GM23338 (cell line): Measurements from ENCODE around the gene HACL1.
A peak's percentile ranks its signal among the peaks of the same experiment; 100 is the strongest.

Experiments
- CREB1 ChIP-seq: fragments of 250-450 bp; sonication (Bioruptor Pico); IDR thresholded peaks from 2 replicates; pipeline ENCODE4 v1.5.0; 2020; ENCODE audit warnings: low read depth, mild to moderate bottlenecking, moderate library complexity
- EZH2 ChIP-seq: fragments of 200-600 bp; sonication (generic); IDR thresholded peaks from one replicate; pipeline ENCODE4 v1.8.0; 2017; ENCODE audit warnings: antibody characterized with exemption, mild to moderate bottlenecking, low read depth; ENCODE audit not compliant: unreplicated experiment
- EZH2phosphoT487 ChIP-seq: fragments of 200-600 bp; sonication (generic); IDR thresholded peaks from one replicate; pipeline ENCODE4 v1.8.1; 2018; ENCODE audit warnings: antibody characterized with exemption; ENCODE audit not compliant: unreplicated experiment
- JUNB ChIP-seq: IDR thresholded peaks from one replicate; pipeline ENCODE4 v1.6.1; 2016; ENCODE audit warnings: antibody characterized with exemption; ENCODE audit not compliant: unreplicated experiment
- NANOG ChIP-seq: IDR thresholded peaks from 2 replicates; pipeline ENCODE4 v1.6.1; 2016; ENCODE audit warnings: antibody characterized with exemption, borderline replicate concordance
- POLR2AphosphoS5 ChIP-seq: IDR thresholded peaks from 2 replicates; pipeline ENCODE4 v1.6.1; 2016; ENCODE audit warnings: antibody characterized with exemption, low read depth
- STAT1 ChIP-seq: IDR thresholded peaks from one replicate; pipeline ENCODE4 v1.6.1; 2016; ENCODE audit warnings: antibody characterized with exemption; ENCODE audit not compliant: unreplicated experiment
- ZNF114 ChIP-seq: fragments of 250-450 bp; sonication (Bioruptor Pico); IDR thresholded peaks from 2 replicates; pipeline ENCODE4 v1.5.0; 2020; ENCODE audit warnings: mild to moderate bottlenecking, moderate library complexity
- ZNF331 ChIP-seq: fragments of 250-450 bp; sonication (Bioruptor Pico); IDR thresholded peaks from 2 replicates; pipeline ENCODE4 v1.5.0; 2020; ENCODE audit warnings: low read depth, mild to moderate bottlenecking, moderate library complexity
- TF ChIP-seq, protein P1 (sequence below): IDR thresholded peaks from 2 replicates; pipeline ENCODE4 v1.6.1; 2016; ENCODE audit warnings: antibody characterized with exemption
- TF ChIP-seq, protein P2 (sequence below), 2 experiments: fragments of 200-600 bp in 1 of 2; sonication (generic) in 1 of 2; conservative IDR thresholded peaks; 2 replicates each; pipeline versions ENCODE4 v1.5.1 to v1.6.1; 2016 to 2017; ENCODE audit warnings: antibody characterized with exemption in 2 of 2, low read depth in 2 of 2, mild to moderate bottlenecking in 2 of 2, moderate library complexity in 1 of 2
- TF ChIP-seq, protein P3 (sequence below): IDR thresholded peaks from one replicate; pipeline ENCODE4 v1.6.1; 2018; ENCODE audit warnings: antibody characterized with exemption; ENCODE audit not compliant: unreplicated experiment
- TF ChIP-seq, protein P4 (sequence below): fragments of 250-450 bp; sonication (Bioruptor Pico); IDR thresholded peaks from 2 replicates; pipeline ENCODE4 v1.5.0; 2020; ENCODE audit warnings: mild to moderate bottlenecking, moderate library complexity

DNA sequence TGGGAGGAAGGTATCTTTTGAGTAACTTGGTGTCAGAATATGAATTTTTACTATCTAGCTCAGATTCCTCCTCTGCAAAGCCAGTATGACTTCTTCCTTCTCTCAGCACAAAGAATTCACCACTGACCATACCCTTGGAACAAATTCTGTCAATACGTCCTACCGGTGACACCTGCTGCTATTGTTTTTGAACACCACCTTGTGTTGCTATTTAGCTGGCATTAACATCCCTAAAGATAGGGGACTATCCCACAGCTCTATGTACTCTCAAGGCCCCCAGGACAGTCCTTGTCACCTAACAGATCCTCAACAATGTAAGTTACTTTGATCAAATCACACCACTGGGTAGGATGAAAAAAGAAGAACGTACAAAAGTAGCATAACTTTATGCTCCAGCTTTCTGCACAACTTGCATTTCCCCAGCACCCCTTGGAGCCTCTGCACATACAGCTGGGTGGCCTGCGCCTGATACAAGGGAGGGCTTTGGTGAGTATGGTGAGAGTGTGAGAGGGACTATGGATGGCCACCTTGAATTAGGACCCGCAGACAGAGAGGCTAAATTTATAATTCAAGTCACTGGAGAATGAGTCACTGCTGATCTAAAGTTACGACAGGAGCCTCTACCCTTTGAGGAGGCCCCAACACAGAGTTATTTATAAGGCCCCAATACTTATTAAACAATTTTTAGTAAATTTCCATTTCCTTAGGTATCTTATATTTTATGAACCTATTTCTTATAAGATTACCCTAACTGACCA lies 77.5 kb downstream of the HACL1 start:
- TF ChIP-seq, protein P1, sequence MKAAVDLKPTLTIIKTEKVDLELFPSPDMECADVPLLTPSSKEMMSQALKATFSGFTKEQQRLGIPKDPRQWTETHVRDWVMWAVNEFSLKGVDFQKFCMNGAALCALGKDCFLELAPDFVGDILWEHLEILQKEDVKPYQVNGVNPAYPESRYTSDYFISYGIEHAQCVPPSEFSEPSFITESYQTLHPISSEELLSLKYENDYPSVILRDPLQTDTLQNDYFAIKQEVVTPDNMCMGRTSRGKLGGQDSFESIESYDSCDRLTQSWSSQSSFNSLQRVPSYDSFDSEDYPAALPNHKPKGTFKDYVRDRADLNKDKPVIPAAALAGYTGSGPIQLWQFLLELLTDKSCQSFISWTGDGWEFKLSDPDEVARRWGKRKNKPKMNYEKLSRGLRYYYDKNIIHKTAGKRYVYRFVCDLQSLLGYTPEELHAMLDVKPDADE, result no peak
- TF ChIP-seq, protein P2, sequence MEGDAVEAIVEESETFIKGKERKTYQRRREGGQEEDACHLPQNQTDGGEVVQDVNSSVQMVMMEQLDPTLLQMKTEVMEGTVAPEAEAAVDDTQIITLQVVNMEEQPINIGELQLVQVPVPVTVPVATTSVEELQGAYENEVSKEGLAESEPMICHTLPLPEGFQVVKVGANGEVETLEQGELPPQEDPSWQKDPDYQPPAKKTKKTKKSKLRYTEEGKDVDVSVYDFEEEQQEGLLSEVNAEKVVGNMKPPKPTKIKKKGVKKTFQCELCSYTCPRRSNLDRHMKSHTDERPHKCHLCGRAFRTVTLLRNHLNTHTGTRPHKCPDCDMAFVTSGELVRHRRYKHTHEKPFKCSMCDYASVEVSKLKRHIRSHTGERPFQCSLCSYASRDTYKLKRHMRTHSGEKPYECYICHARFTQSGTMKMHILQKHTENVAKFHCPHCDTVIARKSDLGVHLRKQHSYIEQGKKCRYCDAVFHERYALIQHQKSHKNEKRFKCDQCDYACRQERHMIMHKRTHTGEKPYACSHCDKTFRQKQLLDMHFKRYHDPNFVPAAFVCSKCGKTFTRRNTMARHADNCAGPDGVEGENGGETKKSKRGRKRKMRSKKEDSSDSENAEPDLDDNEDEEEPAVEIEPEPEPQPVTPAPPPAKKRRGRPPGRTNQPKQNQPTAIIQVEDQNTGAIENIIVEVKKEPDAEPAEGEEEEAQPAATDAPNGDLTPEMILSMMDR (conservative IDR thresholded peaks at IDR 0.05; ENCODE audit: low read depth in 2 of 2), result peak in 1 of 2 experiments; percentile 14; a peak in 1 of 4 replicates
- TF ChIP-seq NANOG, result no peak
- TF ChIP-seq, protein P3, sequence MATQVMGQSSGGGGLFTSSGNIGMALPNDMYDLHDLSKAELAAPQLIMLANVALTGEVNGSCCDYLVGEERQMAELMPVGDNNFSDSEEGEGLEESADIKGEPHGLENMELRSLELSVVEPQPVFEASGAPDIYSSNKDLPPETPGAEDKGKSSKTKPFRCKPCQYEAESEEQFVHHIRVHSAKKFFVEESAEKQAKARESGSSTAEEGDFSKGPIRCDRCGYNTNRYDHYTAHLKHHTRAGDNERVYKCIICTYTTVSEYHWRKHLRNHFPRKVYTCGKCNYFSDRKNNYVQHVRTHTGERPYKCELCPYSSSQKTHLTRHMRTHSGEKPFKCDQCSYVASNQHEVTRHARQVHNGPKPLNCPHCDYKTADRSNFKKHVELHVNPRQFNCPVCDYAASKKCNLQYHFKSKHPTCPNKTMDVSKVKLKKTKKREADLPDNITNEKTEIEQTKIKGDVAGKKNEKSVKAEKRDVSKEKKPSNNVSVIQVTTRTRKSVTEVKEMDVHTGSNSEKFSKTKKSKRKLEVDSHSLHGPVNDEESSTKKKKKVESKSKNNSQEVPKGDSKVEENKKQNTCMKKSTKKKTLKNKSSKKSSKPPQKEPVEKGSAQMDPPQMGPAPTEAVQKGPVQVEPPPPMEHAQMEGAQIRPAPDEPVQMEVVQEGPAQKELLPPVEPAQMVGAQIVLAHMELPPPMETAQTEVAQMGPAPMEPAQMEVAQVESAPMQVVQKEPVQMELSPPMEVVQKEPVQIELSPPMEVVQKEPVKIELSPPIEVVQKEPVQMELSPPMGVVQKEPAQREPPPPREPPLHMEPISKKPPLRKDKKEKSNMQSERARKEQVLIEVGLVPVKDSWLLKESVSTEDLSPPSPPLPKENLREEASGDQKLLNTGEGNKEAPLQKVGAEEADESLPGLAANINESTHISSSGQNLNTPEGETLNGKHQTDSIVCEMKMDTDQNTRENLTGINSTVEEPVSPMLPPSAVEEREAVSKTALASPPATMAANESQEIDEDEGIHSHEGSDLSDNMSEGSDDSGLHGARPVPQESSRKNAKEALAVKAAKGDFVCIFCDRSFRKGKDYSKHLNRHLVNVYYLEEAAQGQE, result no peak
- TF ChIP-seq POLR2AphosphoS5, result no peak
- TF ChIP-seq EZH2phosphoT487, result no peak
- no peak for TF ChIP-seq EZH2
- TF ChIP-seq CREB1 (CRISPR knock-in tag), result no peak
- TF ChIP-seq JUNB, result no peak
- TF ChIP-seq ZNF331 (CRISPR knock-in tag), result no peak
- TF ChIP-seq ZNF114 (CRISPR knock-in tag), result no peak
- TF ChIP-seq, protein P4, sequence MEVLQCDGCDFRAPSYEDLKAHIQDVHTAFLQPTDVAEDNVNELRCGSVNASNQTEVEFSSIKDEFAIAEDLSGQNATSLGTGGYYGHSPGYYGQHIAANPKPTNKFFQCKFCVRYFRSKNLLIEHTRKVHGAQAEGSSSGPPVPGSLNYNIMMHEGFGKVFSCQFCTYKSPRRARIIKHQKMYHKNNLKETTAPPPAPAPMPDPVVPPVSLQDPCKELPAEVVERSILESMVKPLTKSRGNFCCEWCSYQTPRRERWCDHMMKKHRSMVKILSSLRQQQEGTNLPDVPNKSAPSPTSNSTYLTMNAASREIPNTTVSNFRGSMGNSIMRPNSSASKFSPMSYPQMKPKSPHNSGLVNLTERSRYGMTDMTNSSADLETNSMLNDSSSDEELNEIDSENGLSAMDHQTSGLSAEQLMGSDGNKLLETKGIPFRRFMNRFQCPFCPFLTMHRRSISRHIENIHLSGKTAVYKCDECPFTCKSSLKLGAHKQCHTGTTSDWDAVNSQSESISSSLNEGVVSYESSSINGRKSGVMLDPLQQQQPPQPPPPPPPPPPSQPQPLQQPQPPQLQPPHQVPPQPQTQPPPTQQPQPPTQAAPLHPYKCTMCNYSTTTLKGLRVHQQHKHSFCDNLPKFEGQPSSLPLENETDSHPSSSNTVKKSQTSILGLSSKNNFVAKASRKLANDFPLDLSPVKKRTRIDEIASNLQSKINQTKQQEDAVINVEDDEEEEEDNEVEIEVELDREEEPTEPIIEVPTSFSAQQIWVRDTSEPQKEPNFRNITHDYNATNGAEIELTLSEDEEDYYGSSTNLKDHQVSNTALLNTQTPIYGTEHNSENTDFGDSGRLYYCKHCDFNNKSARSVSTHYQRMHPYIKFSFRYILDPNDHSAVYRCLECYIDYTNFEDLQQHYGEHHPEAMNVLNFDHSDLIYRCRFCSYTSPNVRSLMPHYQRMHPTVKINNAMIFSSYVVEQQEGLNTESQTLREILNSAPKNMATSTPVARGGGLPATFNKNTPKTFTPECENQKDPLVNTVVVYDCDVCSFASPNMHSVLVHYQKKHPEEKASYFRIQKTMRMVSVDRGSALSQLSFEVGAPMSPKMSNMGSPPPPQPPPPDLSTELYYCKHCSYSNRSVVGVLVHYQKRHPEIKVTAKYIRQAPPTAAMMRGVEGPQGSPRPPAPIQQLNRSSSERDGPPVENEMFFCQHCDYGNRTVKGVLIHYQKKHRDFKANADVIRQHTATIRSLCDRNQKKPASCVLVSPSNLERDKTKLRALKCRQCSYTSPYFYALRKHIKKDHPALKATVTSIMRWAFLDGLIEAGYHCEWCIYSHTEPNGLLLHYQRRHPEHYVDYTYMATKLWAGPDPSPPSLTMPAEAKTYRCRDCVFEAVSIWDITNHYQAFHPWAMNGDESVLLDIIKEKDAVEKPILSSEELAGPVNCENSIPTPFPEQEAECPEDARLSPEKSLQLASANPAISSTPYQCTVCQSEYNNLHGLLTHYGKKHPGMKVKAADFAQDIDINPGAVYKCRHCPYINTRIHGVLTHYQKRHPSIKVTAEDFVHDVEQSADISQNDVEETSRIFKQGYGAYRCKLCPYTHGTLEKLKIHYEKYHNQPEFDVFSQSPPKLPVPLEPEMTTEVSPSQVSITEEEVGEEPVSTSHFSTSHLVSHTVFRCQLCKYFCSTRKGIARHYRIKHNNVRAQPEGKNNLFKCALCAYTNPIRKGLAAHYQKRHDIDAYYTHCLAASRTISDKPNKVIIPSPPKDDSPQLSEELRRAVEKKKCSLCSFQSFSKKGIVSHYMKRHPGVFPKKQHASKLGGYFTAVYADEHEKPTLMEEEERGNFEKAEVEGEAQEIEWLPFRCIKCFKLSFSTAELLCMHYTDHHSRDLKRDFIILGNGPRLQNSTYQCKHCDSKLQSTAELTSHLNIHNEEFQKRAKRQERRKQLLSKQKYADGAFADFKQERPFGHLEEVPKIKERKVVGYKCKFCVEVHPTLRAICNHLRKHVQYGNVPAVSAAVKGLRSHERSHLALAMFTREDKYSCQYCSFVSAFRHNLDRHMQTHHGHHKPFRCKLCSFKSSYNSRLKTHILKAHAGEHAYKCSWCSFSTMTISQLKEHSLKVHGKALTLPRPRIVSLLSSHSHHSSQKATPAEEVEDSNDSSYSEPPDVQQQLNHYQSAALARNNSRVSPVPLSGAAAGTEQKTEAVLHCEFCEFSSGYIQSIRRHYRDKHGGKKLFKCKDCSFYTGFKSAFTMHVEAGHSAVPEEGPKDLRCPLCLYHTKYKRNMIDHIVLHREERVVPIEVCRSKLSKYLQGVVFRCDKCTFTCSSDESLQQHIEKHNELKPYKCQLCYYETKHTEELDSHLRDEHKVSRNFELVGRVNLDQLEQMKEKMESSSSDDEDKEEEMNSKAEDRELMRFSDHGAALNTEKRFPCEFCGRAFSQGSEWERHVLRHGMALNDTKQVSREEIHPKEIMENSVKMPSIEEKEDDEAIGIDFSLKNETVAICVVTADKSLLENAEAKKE, result no peak
- TF ChIP-seq STAT1, result no peak
